Fibroblast of peridontal ligament (primary cell): ENCODE measurements around the gene CLPSL2.

Source experiments
- DNase-seq: peaks from one replicate; pipeline ENCODE4 v3.0.0-alpha.2; 2010; ENCODE audit errors: extremely low read depth

Gene CLPSL2

DNA sequence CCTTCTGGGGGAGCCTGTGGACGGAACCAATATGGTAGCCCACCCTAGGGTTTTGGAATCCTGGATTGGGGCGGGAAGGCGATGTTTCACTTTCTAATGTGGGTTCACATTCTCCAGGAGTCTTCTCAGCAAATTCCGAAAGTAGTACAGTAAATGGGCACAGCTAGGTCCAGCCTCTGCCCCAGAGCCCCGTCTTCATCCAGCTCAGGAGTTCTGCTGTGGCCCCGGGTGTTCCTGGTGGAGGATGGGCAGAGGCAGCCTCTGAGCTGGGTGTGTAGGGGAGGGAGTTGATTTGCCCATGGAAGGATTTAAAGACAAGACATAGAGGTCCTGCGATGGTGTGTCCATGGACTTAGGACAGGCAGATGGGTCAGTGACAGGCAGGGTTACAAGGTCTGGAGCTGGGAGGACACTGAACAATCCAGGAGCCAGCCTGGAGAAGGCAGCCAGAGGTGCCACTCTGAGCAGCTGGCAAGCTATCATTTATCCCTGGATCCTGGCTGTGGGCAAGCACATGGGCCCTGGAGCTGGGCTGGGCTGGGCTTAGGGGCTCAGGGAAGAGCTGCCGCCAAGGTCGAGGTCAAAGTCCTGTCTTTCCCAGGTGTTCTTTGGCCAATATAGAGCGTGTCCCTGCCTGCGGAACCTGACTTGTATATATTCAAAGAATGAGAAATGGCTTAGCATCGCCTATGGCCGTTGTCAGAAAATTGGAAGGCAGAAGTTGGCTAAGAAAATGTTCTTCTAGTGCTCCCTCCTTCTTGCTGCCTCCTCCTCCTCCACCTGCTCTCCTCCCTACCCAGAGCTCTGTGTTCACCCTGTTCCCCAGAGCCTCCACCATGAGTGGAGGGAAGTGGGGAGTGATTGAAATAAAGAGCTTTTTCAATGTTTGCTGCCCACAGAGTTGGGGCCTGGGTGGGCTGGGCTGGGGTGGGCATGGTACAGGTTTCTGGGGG is 11.1 kb downstream of the CLPSL2 start:
- no peak for DNase-seq

DNA sequence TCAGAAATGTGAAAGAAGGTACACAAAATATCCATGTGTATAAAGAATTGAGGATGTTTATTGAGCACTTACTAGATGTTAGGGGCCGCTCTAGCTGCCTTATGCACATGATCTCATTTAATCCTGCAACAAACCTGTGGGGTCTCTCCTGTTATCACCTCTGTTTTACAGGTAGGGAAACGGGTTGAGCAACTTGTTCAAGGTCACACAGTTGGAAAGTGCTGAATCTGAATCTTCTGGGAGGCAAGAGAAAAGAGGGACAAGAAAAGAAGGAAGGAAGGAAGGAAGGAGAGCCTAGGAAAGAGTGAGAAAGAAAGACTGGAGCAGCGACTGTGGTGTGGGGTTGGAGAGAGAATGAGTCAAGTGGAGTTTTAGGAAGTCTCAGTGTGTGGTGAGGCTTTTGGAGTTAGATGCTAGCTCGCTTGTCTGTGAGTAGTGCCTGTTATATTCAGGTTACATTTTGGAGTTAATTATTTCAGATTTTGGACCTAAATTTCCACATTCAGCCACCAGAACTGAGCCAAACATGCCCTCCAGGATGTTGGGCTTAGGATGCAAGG is 12.1 kb downstream of the CLPSL2 start:
- no peak for DNase-seq

DNA sequence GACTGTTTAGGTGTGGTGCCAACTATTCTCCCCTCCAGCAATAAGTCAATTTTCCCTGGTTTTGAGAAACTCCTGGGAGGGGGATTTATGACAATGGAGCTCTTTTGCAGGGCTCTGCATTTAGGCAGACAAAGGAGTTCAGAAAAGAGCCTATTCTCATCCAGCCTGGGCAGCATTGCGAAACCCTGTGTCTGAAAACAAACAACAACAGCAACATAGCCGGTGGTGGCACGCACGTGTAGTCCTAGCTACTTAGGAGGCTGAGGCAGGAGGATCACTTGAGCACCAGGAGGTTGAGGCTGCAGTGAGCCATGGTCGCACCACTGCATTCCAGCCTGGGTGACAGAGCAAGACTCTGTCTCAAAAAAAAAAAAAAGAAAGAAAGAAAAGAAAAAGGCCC is 14.3 kb downstream of the CLPSL2 start:
- no peak for DNase-seq

DNA sequence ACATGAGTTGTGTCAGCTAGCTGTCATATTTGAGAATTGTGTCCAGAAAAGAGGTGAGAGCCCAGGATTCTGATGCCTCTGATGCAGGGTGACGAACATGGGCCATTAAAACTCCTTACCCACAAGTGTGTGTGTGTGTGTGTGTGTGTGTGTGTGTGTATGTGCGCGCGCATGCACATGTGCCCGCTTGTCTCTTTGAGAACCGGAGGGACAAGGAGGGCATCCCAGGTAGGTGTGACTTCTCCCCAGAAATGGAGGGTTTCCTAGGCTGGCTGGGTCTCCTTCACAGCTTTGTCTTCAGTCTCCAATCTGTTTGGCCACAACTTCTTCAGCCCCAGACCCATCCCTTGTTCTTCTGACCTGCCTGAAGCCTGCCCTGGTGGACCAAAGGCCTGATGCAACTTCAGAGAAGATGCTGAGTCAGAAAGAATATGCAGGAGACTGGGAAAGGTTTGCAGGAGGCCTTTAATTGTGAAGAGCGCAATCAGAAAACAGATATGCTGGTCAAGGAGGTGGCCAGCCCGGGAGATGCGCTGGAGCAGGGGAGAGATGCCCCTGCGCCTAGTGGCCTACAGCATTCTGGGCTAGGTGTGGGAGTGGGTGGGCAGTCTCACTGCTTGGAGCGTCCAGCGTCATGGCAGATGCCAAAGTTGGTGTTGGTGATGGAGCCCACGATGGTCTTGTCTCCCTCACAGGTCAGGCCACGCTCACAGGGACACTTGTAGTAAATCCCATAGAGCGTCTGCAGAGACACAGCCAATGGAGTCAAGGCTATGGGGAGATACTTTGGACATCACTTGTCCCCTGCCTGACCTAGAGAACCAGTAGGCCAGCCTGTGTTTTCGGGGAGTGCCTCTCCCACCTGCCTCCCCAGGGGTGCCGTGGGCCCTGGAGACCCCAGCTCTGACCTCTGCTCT is 18.4 kb downstream of the CLPSL2 start:
- no peak for DNase-seq

GRCh38 chr6:35795453-35796071 is 19.2 kb downstream of the CLPSL2 start:
- no peak for DNase-seq

GRCh38 chr6:35796236-35796635 is 19.8 kb downstream of the CLPSL2 start:
- DNase-seq = no peak

DNA sequence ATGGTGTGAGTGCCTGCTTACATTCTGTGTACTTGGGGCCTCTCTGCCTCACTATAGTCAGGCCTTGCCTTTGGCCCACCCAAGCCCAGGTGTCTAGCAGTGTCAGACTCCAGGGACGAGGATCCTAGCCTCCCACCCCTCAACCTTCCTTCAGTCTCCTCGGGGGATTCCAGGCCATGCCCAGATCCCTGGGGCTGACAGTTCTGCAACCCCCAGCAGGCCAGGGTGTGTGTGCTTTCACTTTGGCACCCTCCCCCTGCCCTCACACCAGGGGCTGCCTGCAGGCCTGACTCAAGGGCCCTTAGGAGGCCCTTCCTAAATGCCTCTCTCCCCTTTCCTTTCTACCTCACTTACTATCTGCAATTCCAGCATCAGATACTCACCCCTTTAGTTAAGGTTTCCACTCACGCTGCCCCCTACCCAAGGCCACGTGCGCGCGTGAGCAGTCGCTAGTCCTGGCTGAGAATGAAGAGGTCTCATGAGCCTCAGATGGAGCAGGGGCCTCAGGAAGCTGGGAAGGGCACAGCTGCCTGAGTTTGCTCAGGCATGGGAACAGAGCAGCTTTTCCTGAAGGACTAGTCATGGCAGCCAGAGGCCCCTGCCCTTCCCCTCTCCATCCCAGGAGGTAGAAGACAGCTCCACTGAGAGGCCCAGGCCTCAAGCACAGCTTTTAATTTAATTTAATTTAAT is 21.6 kb downstream of the CLPSL2 start:
- no peak for DNase-seq

DNA sequence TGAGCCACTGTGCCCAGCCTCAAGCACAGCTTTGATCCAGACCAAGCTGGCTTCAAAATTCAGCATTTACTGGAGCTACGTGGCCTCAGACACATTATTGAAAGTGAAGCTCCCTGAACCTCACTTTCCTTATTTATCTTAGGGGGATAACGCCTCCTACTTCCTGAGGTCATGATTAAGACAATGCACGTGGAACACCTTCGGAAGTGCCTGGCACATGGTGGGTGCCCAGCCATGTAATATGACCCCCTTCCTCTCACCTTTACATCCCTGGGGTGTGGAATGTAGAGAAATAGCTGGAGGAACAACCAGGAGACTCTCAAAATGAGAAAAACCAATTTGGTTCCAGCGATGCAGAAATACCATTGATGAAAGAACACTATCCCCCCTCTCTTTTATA is 22.3 kb downstream of the CLPSL2 start:
- DNase-seq = no peak

- DNase-seq = no peak
Measured at GRCh38 chr6:35801148-35801547, 24.8 kb downstream of the CLPSL2 start.

GRCh38 chr6:35804996-35805736 is 28.8 kb downstream of the CLPSL2 start, which contains the start of gene LHFPL5:
TSS of gene LHFPL5 (plus strand) at chr6:35805352. CDS start at chr6:35805671, 319 bp downstream.
- DNase-seq = no peak

- no peak for DNase-seq
Measured at GRCh38 chr6:35808688-35809087, 32.3 kb downstream of the CLPSL2 start.

GRCh38 chr6:35809809-35810208 is 33.4 kb downstream of the CLPSL2 start:
- DNase-seq = no peak

DNA sequence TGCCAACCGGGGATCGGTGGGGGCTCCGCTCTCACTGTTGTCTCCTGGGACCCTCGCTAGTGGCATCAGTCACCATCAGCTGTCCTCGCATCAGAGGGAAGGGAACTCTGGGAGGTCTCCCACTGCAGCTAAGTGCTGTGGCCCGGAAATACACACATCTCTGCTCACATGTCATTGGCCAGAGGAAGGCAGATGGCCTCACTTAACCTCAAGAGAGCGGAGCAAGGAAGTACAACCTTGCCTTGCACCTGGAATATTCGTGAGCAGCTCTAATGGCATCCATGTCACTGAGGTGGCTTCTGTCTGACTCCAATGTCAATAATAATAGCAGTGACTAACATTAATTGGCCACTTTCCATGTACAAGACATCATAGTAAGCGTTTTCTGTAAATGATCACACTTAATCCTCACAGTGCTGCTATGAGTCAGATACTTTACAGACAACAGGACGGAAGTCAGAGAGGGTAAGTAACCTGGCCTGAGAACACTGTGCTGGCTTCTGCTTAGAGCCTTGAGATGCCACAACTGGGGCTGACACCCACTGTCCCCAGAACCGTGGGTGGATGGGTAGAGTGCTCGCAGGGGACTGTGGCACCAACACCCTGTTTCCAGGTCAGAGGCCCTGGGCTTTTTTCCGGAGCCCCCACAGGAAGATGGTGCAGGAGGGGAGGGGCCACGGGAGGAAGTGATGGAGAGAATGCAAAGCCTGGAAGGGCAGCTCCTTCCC is 34.7 kb downstream of the CLPSL2 start:
- no peak for DNase-seq

GRCh38 chr6:35811699-35811995 is 35.2 kb downstream of the CLPSL2 start:
- DNase-seq = no peak

DNA sequence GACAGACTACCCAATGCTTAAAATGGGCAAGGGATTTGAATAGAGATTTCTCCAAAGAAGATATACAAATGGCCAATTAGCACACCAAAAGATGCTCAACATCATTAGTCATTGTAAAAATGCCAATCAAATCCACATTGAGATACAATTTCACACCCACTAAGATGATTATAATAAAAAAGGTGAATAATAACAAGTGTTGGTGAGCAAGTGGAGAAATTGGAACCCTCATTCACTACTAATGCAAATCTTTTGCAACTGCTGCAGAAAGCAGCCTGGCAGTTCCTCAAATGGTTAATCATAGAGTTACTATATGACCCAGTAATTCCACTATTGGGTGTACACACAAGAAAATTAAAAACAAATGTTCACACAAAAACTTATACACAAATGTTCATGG is 41.1 kb downstream of the CLPSL2 start:
- no peak for DNase-seq

DNA sequence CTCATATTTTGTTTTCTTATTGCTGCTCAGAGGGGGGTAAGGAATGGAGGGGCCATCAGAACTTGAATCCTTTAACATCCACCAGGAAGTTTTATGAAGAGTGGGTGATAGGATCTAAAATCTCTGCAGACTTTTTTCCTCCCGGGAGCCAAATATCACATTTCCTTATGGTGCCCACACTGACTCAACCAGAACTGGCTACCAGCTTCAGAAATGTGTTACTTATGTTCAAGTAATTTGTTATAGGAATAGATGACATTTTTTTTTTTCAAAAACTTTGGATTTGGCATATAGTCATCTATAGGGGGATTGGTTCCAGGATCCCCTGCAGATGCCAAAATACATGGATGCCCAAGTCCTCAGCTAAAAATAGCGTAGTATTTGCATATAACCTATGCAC is 47.2 kb downstream of the CLPSL2 start:
- no peak for DNase-seq

GRCh38 chr6:35824552-35825192 is 48.3 kb downstream of the CLPSL2 start:
- no peak for DNase-seq
